Panc1 (cell line): Measurements from ENCODE around the gene HNF1B.

Source experiments
- CTCF ChIP-seq: fragments of 450-650 bp; IDR thresholded peaks from 2 replicates; pipeline ENCODE4 v1.5.1; 2017; ENCODE audit warnings: mild to moderate bottlenecking
- POLR2AphosphoS5 ChIP-seq: IDR thresholded peaks from 2 replicates; pipeline ENCODE4 v1.6.1; 2012; ENCODE audit warnings: mild to moderate bottlenecking, low read depth, low read length, moderate library complexity

- no peak for TF ChIP-seq POLR2AphosphoS5
- TF ChIP-seq CTCF: no peak
These were observed 93.0 kb downstream of the HNF1B start for GRCh38 chr17:37651849-37652248.
